Liver (tissue), 9 donors: ENCODE results near the gene ZNF592. TPM values are rescaled to one million over a fixed set of nuclear protein-coding genes. Genes with fewer than 3 reads are reported as not detected.
A peak's percentile ranks its signal among the peaks of the same experiment; 100 is the strongest.

ENCODE experiments used
- DNase-seq: peaks from one replicate; pipeline ENCODE4 v3.0.0-alpha.2; 2017; ENCODE audit warnings: low spot score
- H3K27ac ChIP-seq, 2 donors: one replicate each; pipeline ENCODE4 v1.7.0; 2013; ENCODE audit warnings: inconsistent platforms in 2 of 2, low read length in 2 of 2, control low read depth in 1 of 2, low read depth in 1 of 2, mild to moderate bottlenecking in 1 of 2
- H3K27me3 ChIP-seq, 4 donors: one replicate each; pipeline versions ENCODE4 v1.6.1 to v1.7.0; 2013; ENCODE audit warnings: low read length in 3 of 4, inconsistent platforms in 1 of 4, mild to moderate bottlenecking in 1 of 4, moderate library complexity in 1 of 4; ENCODE audit not compliant: control insufficient read depth in 4 of 4, insufficient read depth in 4 of 4
- H3K36me3 ChIP-seq, 4 donors: one replicate each; pipeline versions ENCODE4 v1.6.1 to v1.7.0; 2013; ENCODE audit warnings: low read length in 3 of 4, mild to moderate bottlenecking in 3 of 4, low read depth in 1 of 4, moderate library complexity in 1 of 4; ENCODE audit not compliant: control insufficient read depth in 4 of 4, insufficient read depth in 3 of 4
- H3K4me1 ChIP-seq, 4 donors: one replicate each; pipeline versions ENCODE4 v1.6.1 to v1.7.0; 2013; ENCODE audit warnings: low read length in 3 of 4, mild to moderate bottlenecking in 3 of 4, moderate library complexity in 1 of 4; ENCODE audit not compliant: control insufficient read depth in 4 of 4, insufficient read depth in 4 of 4
- H3K4me3 ChIP-seq, 3 donors: one replicate each; pipeline versions ENCODE4 v1.6.1 to v1.7.0; 2013; ENCODE audit warnings: low read length in 3 of 3, control low read depth in 1 of 3, low read depth in 1 of 3, mild to moderate bottlenecking in 1 of 3
- H3K9ac ChIP-seq, 2 donors: one replicate each; pipeline ENCODE4 v1.7.0; 2013; ENCODE audit warnings: low read length in 2 of 2, mild to moderate bottlenecking in 2 of 2, moderate library complexity in 2 of 2, control low read depth in 1 of 2, low read depth in 1 of 2
- H3K9me3 ChIP-seq, 4 donors: one replicate each; pipeline versions ENCODE4 v1.6.1 to v1.7.0; 2013; ENCODE audit warnings: low read length in 3 of 4; ENCODE audit not compliant: control insufficient read depth in 4 of 4
- FOXA1 ChIP-seq: IDR thresholded peaks from 2 replicates; pipeline ENCODE4 v1.6.1; 2016; ENCODE audit warnings: antibody characterized with exemption
- FOXA2 ChIP-seq: IDR thresholded peaks from 2 replicates; pipeline ENCODE4 v1.6.1; 2016; ENCODE audit warnings: antibody characterized with exemption
- GABPA ChIP-seq, 2 donors: IDR thresholded peaks in 1 of 2; conservative IDR thresholded peaks in 1 of 2; 2 replicates each; pipeline ENCODE4 v1.6.1; 2016; ENCODE audit warnings: antibody characterized with exemption in 2 of 2, mild to moderate bottlenecking in 1 of 2, moderate library complexity in 1 of 2
- HNF4A ChIP-seq, 2 donors: conservative IDR thresholded peaks; 2 replicates each; pipeline ENCODE4 v1.6.1; 2016; ENCODE audit warnings: antibody characterized with exemption in 2 of 2, mild to moderate bottlenecking in 2 of 2
- HNF4G ChIP-seq: IDR thresholded peaks from 2 replicates; pipeline ENCODE4 v1.6.1; 2016; ENCODE audit warnings: antibody characterized with exemption
- JUND ChIP-seq, 2 donors: IDR thresholded peaks; 2 replicates each; pipeline ENCODE4 v1.6.1; 2016; ENCODE audit warnings: antibody characterized with exemption in 2 of 2
- NR2F2 ChIP-seq: IDR thresholded peaks from 2 replicates; pipeline ENCODE4 v1.6.1; 2016; ENCODE audit warnings: antibody characterized with exemption
- RAD21 ChIP-seq, 2 donors: IDR thresholded peaks; 2 replicates each; pipeline ENCODE4 v1.6.1; 2016; ENCODE audit warnings: antibody characterized with exemption in 2 of 2, mild to moderate bottlenecking in 2 of 2
- RXRA ChIP-seq, 2 donors: IDR thresholded peaks; 2 replicates each; pipeline ENCODE4 v1.6.1; 2017 to 2018; ENCODE audit warnings: antibody characterized with exemption in 2 of 2, mild to moderate bottlenecking in 1 of 2
- SP1 ChIP-seq: IDR thresholded peaks from 2 replicates; pipeline ENCODE4 v1.6.1; 2018; ENCODE audit warnings: antibody characterized with exemption, mild to moderate bottlenecking
- TAF1 ChIP-seq: conservative IDR thresholded peaks from 2 replicates; pipeline ENCODE4 v1.6.1; 2016; ENCODE audit warnings: antibody characterized with exemption, mild to moderate bottlenecking
- YY1 ChIP-seq: IDR thresholded peaks from 2 replicates; pipeline ENCODE4 v1.6.1; 2016; ENCODE audit warnings: antibody characterized with exemption, mild to moderate bottlenecking
- ZBTB33 ChIP-seq: IDR thresholded peaks from 2 replicates; pipeline ENCODE4 v1.6.1; 2016; ENCODE audit warnings: antibody characterized with exemption
- WGBS: extraction: QIAGEN DNeasy Blood & Tissue Kit; methylation state at CpG from one replicate; pipeline ENCODE4 v1.1.7; 2013; 5-methylcytosine and 5-hydroxymethylcytosine counted together
- polyA plus RNA-seq, 2 donors: library from polyadenylated mRNA; stranded (reverse) in 1 of 2; unstranded in 1 of 2; fragments of 200-250 nt in 1 of 2; fragments of >200 nt in 1 of 2; fragmentation: Nextera tagmentation in 1 of 2; extraction: Ambion mirVana in 1 of 2; gene quantifications; one replicate each; pipeline versions ENCODE4 v1.2.1 to v1.2.3, GENCODE V29; 2013 to 2015
- total RNA-seq, 2 donors: library from RNA; depleted of rRNA; stranded (reverse); fragments of >200 nt; gene quantifications; one replicate each; pipeline ENCODE4 v1.2.3, GENCODE V29; 2014
- TF ChIP-seq, protein P1 (sequence below): fragments of 150-350 bp; IDR thresholded peaks from 2 replicates; pipeline ENCODE4 v1.5.1; 2017; ENCODE audit warnings: improper control_type of control experiment, low read depth, low read length; ENCODE audit not compliant: missing input control
- TF ChIP-seq, protein P2 (sequence below): IDR thresholded peaks from 2 replicates; pipeline ENCODE4 v1.6.1; 2016; ENCODE audit warnings: antibody characterized with exemption, mild to moderate bottlenecking
- donor health status: healthy.
- donor health status: healthy.
- donor health status: healthy.
- donor health status: healthy.
- donor health status: healthy.

ZNF592 gene
- total and polyA plus RNA-seq, 4 donors: 4.4 to 10.6 (median 7.5) TPM

DNA sequence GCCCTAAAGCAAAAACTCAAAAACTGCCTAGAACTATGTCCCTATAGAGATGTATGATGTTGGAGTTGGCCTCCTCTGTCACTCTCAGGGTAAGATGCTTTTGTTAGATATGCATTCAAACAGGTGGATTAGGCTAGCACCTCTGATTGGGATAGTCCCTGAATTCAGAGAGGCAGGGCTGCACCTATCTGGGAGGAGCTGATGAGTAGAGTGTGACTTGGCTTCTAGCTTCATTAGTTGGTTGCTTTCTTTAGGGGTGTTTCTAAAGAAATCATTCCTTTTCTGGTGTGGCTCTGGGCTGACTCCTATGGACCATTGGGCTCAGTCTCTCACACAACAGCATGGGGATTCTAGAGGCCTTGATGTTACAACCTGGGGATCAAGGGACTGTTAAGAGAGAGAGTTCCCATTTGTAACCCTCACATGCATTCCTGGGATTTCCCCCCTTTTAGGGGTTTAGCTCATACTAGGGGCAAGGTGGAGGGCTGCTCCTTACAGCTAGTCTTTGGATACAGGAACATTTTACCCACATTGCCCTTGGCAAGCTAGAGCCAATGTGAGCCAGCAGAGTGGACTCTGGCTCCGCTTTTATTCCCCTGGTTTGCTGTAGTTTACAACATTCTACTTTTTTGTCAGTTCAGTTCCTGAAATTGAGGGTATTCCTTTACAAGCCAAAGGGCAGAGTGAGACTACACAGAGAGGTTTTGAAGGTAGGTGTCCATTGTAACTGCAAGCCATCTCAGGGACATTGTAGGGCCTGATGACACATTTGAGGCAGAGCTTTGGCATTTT is 7.5 kb downstream of the ZNF592 start (continued):
- TF ChIP-seq ZBTB33 (no peak), HNF4A (conservative IDR thresholded peaks at IDR 0.05) (peak; percentile 78 to 83), FOXA2 (peak; percentile 40), SP1 (peak; percentile 63), RAD21 (IDR thresholded peaks at IDR 0.05) (peak; percentile 51 to 58), GABPA (IDR thresholded peaks at IDR 0.05 in 1 of 2, conservative IDR thresholded peaks at IDR 0.05 in 1 of 2) (peak in 1 of 2 donors; percentile 28), TAF1 (no peak), RXRA (IDR thresholded peaks at IDR 0.05) (peak; percentile 10 to 71), NR2F2 (no peak), HNF4G (no peak)

- 43% methylated on average over 1 of the region's 1 CpG for WGBS
Measured at GRCh38 chr15:84759018-84759417, 10.6 kb downstream of the ZNF592 start.

DNA sequence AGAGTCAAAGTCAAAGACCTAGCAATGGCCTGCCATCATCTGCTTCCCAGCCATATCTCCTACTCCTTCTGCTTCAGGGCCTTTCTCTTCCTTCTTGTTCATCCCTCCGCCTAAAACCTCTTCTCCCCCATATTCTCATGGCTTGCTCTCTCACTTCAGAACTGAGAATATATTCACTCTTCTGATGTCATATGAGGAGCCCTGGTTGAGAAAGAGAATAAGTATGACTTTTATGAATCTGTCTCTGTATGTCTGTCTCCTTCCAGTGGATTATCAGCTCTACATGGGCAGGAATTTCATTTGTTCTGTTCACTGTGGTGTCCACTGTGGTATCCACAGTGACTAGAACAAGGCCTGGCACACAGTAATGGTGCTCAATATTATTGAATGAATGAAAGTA is 11.8 kb downstream of the ZNF592 start:
- TF ChIP-seq HNF4G (no peak), HNF4A (conservative IDR thresholded peaks at IDR 0.05) (no peak), FOXA2 (no peak), NR2F2 (no peak), ZBTB33 (no peak), YY1 (no peak), RXRA (IDR thresholded peaks at IDR 0.05) (no peak)
- TF ChIP-seq, protein P1, sequence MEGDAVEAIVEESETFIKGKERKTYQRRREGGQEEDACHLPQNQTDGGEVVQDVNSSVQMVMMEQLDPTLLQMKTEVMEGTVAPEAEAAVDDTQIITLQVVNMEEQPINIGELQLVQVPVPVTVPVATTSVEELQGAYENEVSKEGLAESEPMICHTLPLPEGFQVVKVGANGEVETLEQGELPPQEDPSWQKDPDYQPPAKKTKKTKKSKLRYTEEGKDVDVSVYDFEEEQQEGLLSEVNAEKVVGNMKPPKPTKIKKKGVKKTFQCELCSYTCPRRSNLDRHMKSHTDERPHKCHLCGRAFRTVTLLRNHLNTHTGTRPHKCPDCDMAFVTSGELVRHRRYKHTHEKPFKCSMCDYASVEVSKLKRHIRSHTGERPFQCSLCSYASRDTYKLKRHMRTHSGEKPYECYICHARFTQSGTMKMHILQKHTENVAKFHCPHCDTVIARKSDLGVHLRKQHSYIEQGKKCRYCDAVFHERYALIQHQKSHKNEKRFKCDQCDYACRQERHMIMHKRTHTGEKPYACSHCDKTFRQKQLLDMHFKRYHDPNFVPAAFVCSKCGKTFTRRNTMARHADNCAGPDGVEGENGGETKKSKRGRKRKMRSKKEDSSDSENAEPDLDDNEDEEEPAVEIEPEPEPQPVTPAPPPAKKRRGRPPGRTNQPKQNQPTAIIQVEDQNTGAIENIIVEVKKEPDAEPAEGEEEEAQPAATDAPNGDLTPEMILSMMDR: no peak
- TF ChIP-seq, protein P2, sequence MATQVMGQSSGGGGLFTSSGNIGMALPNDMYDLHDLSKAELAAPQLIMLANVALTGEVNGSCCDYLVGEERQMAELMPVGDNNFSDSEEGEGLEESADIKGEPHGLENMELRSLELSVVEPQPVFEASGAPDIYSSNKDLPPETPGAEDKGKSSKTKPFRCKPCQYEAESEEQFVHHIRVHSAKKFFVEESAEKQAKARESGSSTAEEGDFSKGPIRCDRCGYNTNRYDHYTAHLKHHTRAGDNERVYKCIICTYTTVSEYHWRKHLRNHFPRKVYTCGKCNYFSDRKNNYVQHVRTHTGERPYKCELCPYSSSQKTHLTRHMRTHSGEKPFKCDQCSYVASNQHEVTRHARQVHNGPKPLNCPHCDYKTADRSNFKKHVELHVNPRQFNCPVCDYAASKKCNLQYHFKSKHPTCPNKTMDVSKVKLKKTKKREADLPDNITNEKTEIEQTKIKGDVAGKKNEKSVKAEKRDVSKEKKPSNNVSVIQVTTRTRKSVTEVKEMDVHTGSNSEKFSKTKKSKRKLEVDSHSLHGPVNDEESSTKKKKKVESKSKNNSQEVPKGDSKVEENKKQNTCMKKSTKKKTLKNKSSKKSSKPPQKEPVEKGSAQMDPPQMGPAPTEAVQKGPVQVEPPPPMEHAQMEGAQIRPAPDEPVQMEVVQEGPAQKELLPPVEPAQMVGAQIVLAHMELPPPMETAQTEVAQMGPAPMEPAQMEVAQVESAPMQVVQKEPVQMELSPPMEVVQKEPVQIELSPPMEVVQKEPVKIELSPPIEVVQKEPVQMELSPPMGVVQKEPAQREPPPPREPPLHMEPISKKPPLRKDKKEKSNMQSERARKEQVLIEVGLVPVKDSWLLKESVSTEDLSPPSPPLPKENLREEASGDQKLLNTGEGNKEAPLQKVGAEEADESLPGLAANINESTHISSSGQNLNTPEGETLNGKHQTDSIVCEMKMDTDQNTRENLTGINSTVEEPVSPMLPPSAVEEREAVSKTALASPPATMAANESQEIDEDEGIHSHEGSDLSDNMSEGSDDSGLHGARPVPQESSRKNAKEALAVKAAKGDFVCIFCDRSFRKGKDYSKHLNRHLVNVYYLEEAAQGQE: no peak

More at GRCh38 chr15:84759018-84759417, 10.6 kb downstream of the ZNF592 start:
- Histone ChIP-seq H3K27ac (peak overlapping the region; percentile 11 to 20), H3K27me3 (no peaks in the 10 kb centered on the region), H3K9me3 (no peaks in the 10 kb centered on the region), H3K36me3 (no peaks in the 10 kb centered on the region), H3K4me3 (no peak overlapping the region), H3K9ac (no peak overlapping the region), H3K4me1 (peaks cover 38 to 82% (median 71%) of the 10 kb centered on the region in 4 donors)
- TF ChIP-seq HNF4A (conservative IDR thresholded peaks at IDR 0.05) (peak; percentile 63 to 69), ZBTB33 (no peak), FOXA1 (no peak), RAD21 (IDR thresholded peaks at IDR 0.05) (no peak), JUND (IDR thresholded peaks at IDR 0.05) (no peak)
- DNase-seq: no peak

More for the DNA sequence above, 11.8 kb downstream of the ZNF592 start:
- WGBS: 92% methylated on average over 1 of the region's 1 CpG
- H3K27me3 ChIP-seq: no peaks in the 10 kb centered on the region
- no peak overlapping the region for H3K9ac ChIP-seq
- no peak for DNase-seq
- peaks cover 35 to 81% (median 67%) of the 10 kb centered on the region in 4 donors for H3K4me1 ChIP-seq
- no peaks in the 10 kb centered on the region for H3K9me3 ChIP-seq
- peaks cover 0 to 2% (median 0%) of the 10 kb centered on the region in 4 donors for H3K36me3 ChIP-seq
- no peak overlapping the region for H3K27ac ChIP-seq
- no peak overlapping the region for H3K4me3 ChIP-seq
